ENCODE measurements around the gene RNF130. TPM values are rescaled to one million over a fixed set of nuclear protein-coding genes. Genes with fewer than 3 reads are reported as not detected.

RNF130 gene
- total RNA-seq, 1 donor from 2014 or later, result 183 TPM

DNA sequence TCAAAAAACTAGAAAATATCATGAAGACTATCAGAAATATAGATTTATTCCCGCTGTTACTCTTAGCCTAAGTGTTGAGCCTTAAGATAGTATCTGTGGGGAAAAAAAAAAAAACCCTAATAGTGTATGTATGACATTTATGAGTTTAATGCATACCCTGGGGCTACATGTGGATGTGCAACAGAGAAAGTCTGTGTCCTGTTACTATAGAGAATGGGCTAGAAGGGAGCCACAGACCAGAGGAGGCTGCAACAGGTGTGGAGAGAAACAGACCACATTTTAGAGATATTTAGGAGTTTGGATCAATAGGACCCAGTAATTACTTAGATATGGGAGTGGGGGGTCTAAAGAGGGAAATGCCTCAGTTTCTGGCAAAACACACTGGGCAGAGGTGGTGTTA, 15.4 kb downstream of the RNF130 start:
- Histone ChIP-seq H3K79me2 (ENCODE audit: low read depth) (peaks cover 100% of the 10 kb centered on the region), H3K4me3 (no peak overlapping the region), H2AFZ (replicated peaks) (no peak overlapping the region), H3K36me3 (no peaks in the 10 kb centered on the region), H3K4me1 (peaks cover 49% of the 10 kb centered on the region), H3K27ac (no peak overlapping the region), H4K20me1 (ENCODE audit: low read depth) (peaks cover 100% of the 10 kb centered on the region), H3K9ac (no peak overlapping the region), H3K4me2 (no peak overlapping the region), H3F3A (ENCODE audit: low read depth) (peaks cover 25% of the 10 kb centered on the region), H3K9me3 (ENCODE audit: low read depth) (no peaks in the 10 kb centered on the region), H3K27me3 (no peaks in the 10 kb centered on the region)
- no peak for TF ChIP-seq EZH2 (IDR thresholded peaks at IDR 0.05)
- no peak for TF ChIP-seq EZH2phosphoT487 (IDR thresholded peaks at IDR 0.05)
- TF ChIP-seq, protein P1, sequence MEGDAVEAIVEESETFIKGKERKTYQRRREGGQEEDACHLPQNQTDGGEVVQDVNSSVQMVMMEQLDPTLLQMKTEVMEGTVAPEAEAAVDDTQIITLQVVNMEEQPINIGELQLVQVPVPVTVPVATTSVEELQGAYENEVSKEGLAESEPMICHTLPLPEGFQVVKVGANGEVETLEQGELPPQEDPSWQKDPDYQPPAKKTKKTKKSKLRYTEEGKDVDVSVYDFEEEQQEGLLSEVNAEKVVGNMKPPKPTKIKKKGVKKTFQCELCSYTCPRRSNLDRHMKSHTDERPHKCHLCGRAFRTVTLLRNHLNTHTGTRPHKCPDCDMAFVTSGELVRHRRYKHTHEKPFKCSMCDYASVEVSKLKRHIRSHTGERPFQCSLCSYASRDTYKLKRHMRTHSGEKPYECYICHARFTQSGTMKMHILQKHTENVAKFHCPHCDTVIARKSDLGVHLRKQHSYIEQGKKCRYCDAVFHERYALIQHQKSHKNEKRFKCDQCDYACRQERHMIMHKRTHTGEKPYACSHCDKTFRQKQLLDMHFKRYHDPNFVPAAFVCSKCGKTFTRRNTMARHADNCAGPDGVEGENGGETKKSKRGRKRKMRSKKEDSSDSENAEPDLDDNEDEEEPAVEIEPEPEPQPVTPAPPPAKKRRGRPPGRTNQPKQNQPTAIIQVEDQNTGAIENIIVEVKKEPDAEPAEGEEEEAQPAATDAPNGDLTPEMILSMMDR (IDR thresholded peaks at IDR 0.05), result no peak
- Mint-ChIP-seq H3K9me3 (peaks cover 83% of the 10 kb centered on the region), H3K27me3 (ENCODE audit: insufficient read depth, low read depth) (peaks cover 2% of the 10 kb centered on the region), H3K4me1 (no peaks in the 10 kb centered on the region), H3K27ac (no peak overlapping the region), H3K36me3 (peaks cover 76% of the 10 kb centered on the region), H3K4me3 (no peak overlapping the region)
- no peak for DNase-seq (ENCODE audit: low spot score)

DNA sequence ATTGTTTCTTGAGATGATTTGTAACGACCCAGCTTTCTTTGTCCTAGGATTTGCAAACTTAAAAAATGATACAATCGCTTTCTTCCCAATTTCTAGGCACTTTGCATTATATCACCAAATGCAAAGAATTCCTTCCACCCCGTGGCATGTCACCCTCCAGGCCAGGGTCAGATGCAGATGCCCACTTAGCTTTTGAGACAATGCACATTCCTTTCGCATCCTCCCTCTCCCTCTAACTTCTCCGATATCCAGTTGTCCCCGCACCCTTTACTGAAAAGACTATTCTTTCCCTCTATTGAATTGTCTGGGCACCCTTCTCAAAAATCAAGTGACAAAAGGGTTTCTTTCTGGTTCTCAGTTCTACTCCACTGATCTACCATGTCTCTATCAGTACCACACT, 17.3 kb downstream of the RNF130 start:
- H3K9me3 ChIP-seq (ENCODE audit: low read depth), result no peaks in the 10 kb centered on the region
- TF ChIP-seq, protein P1 (IDR thresholded peaks at IDR 0.05), result no peak
- no peak for TF ChIP-seq EZH2 (IDR thresholded peaks at IDR 0.05)
- no peak for TF ChIP-seq EZH2phosphoT487 (IDR thresholded peaks at IDR 0.05)
- no peak overlapping the region for H2AFZ ChIP-seq (replicated peaks)
- peaks cover 83% of the 10 kb centered on the region for H3K9me3 Mint-ChIP-seq
- H3K36me3 ChIP-seq, result no peaks in the 10 kb centered on the region
- H3K9ac ChIP-seq, result no peak overlapping the region
- no peak overlapping the region for H3K4me3 Mint-ChIP-seq
- peaks cover 8% of the 10 kb centered on the region for H3K27me3 Mint-ChIP-seq (ENCODE audit: insufficient read depth, low read depth)
- H3K4me1 ChIP-seq, result peaks cover 54% of the 10 kb centered on the region
- no peaks in the 10 kb centered on the region for H3K27me3 ChIP-seq
- DNase-seq (ENCODE audit: low spot score), result peak; percentile 24
- peak overlapping the region; percentile 54 for H3K4me2 ChIP-seq
- H4K20me1 ChIP-seq (ENCODE audit: low read depth), result peaks cover 100% of the 10 kb centered on the region
- H3F3A ChIP-seq (ENCODE audit: low read depth), result peaks cover 16% of the 10 kb centered on the region
- H3K4me3 ChIP-seq, result no peak overlapping the region
- H3K79me2 ChIP-seq (ENCODE audit: low read depth), result peaks cover 100% of the 10 kb centered on the region
- no peak overlapping the region for H3K27ac ChIP-seq
- no peak overlapping the region for H3K27ac Mint-ChIP-seq
- peaks cover 73% of the 10 kb centered on the region for H3K36me3 Mint-ChIP-seq
- H3K4me1 Mint-ChIP-seq, result no peaks in the 10 kb centered on the region

DNA sequence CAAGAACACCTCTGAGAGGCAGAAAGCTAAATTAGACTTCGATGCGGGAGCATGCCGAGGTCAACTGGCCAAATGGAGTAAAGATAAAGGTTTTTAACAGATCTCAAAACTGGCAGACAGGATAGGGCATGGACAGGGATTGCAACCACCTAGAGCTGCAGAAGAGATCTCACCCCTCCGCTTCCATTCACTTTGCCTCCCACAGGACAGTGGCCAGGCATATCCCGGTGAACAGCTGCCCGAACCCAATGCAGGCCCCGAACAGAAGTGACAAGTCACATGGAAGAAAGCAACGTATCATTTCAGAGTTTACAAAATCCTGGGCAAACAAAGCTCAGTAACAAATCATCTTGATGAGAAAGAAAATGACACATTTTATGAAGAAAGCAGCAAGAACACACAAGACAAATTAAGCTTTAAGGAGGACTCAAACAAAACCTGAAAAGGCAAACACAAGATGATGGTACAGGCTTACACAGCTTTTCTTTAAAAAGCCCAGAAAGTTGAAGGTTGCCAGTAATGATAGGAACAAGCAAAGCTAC, 18.4 kb downstream of the RNF130 start:
- H3K4me3 Mint-ChIP-seq, result no peak overlapping the region
- no peak overlapping the region for H3K9ac ChIP-seq
- H3K4me1 Mint-ChIP-seq, result no peaks in the 10 kb centered on the region
- peaks cover 100% of the 10 kb centered on the region for H3K79me2 ChIP-seq (ENCODE audit: low read depth)
- H3K4me1 ChIP-seq, result peaks cover 58% of the 10 kb centered on the region
- no peak overlapping the region for H3K27ac ChIP-seq
- H3K36me3 ChIP-seq, result no peaks in the 10 kb centered on the region
- no peak overlapping the region for H3K27ac Mint-ChIP-seq
- TF ChIP-seq, protein P1 (IDR thresholded peaks at IDR 0.05), result no peak
- TF ChIP-seq EZH2phosphoT487 (IDR thresholded peaks at IDR 0.05) (no peak), EZH2 (IDR thresholded peaks at IDR 0.05) (no peak)
- H3K9me3 ChIP-seq (ENCODE audit: low read depth), result no peaks in the 10 kb centered on the region
- no peak for DNase-seq (ENCODE audit: low spot score)
- peaks cover 99% of the 10 kb centered on the region for H4K20me1 ChIP-seq (ENCODE audit: low read depth)
- peaks cover 8% of the 10 kb centered on the region for H3K27me3 Mint-ChIP-seq (ENCODE audit: insufficient read depth, low read depth)
- peaks cover 72% of the 10 kb centered on the region for H3K36me3 Mint-ChIP-seq
- H3K4me3 ChIP-seq, result no peak overlapping the region
- peaks cover 81% of the 10 kb centered on the region for H3K9me3 Mint-ChIP-seq
- H3K27me3 ChIP-seq, result no peaks in the 10 kb centered on the region
- peak overlapping the region; percentile 32 for H3K4me2 ChIP-seq
- peaks cover 19% of the 10 kb centered on the region for H3F3A ChIP-seq (ENCODE audit: low read depth)
- no peak overlapping the region for H2AFZ ChIP-seq (replicated peaks)
